Measurements from ENCODE around the gene DNAJB6. TPM values are rescaled to one million over a fixed set of nuclear protein-coding genes. Genes with fewer than 3 reads are reported as not detected.

The DNAJB6 gene
- total RNA-seq, 1 experiment from 2014 or later: 137 TPM

- no peaks in the 10 kb centered on the region for H3K27me3 Mint-ChIP-seq (ENCODE audit: unreplicated experiment)
- intact Hi-C loops (cut with micrococcal nuclease; ENCODE audit: unreplicated experiment): no loop called here
- no TSS peak for BruUV-seq (replicated peaks)
Measured at GRCh38 chr7:157434701-157435100, 97.9 kb downstream of the DNAJB6 start.

DNA sequence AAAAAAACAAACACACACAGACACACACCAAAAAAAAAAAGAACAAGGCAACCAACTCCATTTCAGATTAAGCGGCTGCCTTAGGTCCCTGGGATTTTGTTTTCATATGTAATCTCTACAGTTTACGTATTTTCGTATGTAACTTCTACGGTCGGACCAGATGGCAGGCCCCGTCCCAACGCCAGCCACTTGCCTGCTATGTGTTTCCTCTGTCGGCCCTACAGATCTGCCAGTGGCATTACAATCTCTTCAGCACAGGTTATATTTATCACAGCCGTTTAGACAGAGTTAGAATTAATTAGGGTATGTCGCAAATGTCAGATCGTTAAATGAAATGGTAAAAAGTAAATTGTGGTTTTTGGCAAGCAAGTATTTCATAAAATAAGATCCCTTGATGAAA, 99.3 kb downstream of the DNAJB6 start:
- no TSS peak for BruUV-seq (replicated peaks)
- intact Hi-C loops (cut with micrococcal nuclease; ENCODE audit: unreplicated experiment): no loop called here
- Mint-ChIP-seq H3K27me3 (ENCODE audit: unreplicated experiment) (no peaks in the 10 kb centered on the region), H3K4me1 (ENCODE audit: low read depth, unreplicated experiment) (no peaks in the 10 kb centered on the region), H3K27ac (ENCODE audit: unreplicated experiment) (no peak overlapping the region), H3K4me3 (ENCODE audit: low read depth, unreplicated experiment) (no peak overlapping the region), H3K36me3 (ENCODE audit: insufficient read depth, unreplicated experiment) (peaks cover 13% of the 10 kb centered on the region), H3K9me3 (ENCODE audit: low read depth, unreplicated experiment) (peaks cover 8% of the 10 kb centered on the region)
- TF ChIP-seq, protein P1, sequence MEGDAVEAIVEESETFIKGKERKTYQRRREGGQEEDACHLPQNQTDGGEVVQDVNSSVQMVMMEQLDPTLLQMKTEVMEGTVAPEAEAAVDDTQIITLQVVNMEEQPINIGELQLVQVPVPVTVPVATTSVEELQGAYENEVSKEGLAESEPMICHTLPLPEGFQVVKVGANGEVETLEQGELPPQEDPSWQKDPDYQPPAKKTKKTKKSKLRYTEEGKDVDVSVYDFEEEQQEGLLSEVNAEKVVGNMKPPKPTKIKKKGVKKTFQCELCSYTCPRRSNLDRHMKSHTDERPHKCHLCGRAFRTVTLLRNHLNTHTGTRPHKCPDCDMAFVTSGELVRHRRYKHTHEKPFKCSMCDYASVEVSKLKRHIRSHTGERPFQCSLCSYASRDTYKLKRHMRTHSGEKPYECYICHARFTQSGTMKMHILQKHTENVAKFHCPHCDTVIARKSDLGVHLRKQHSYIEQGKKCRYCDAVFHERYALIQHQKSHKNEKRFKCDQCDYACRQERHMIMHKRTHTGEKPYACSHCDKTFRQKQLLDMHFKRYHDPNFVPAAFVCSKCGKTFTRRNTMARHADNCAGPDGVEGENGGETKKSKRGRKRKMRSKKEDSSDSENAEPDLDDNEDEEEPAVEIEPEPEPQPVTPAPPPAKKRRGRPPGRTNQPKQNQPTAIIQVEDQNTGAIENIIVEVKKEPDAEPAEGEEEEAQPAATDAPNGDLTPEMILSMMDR (IDR thresholded peaks at IDR 0.05; ENCODE audit: unreplicated experiment): no peak
- DNase-seq: no peak
- CTCF ChIA-PET: interaction anchor here (0.6 kb wide), 1 partner anchor 12 kb away, joined by 3 read pairs; no protein-coding TSS in a partner anchor

More at GRCh38 chr7:157434701-157435100, 97.9 kb downstream of the DNAJB6 start:
- TF ChIP-seq, protein P1 (IDR thresholded peaks at IDR 0.05; ENCODE audit: unreplicated experiment): no peak
- H3K9me3 Mint-ChIP-seq (ENCODE audit: low read depth, unreplicated experiment): peaks cover 4% of the 10 kb centered on the region
- H3K27ac Mint-ChIP-seq (ENCODE audit: unreplicated experiment): no peak overlapping the region
- DNase-seq: no peak
- CTCF ChIA-PET: no interaction called here
- no peak overlapping the region for H3K4me3 Mint-ChIP-seq (ENCODE audit: low read depth, unreplicated experiment)
- H3K4me1 Mint-ChIP-seq (ENCODE audit: low read depth, unreplicated experiment): no peaks in the 10 kb centered on the region
- peaks cover 6% of the 10 kb centered on the region for H3K36me3 Mint-ChIP-seq (ENCODE audit: insufficient read depth, unreplicated experiment)

DNA sequence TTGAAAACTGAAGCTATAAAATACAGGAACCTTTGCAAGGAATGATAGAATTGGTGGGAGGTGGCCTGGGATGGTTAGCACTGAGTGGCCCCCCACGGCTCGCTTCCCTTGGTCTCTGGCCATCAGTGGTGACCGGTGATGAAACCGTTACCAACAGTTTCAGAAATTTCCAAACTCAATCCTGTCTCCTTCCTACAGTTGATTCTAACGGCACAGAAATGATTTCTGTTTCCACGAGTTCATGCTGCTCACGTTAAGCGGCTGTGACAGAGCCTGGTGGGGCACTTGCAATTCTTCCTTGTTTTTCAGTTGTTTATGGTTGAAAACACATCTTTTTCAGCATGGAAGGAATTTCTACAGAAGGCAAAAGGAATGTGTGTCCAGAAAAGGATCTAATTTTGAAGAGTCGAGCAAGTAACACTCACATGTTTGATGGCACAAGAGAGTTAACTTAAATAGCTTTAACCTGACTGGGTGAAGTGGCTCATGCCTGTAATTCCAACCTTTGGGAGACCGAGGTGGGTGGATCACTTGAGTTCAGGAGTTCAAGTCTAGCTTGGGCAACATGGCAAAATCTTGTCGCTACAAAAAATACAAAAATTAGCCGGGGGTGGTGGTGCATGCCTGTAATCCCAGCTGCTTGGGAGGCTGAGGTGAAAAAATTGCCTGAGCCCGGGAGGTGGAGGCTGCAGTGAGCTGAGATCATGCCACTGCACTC, 100.1 kb downstream of the DNAJB6 start:
- H3K36me3 Mint-ChIP-seq (ENCODE audit: insufficient read depth, unreplicated experiment): peaks cover 14% of the 10 kb centered on the region
- TF ChIP-seq, protein P1 (IDR thresholded peaks at IDR 0.05; ENCODE audit: unreplicated experiment): no peak
- H3K4me3 Mint-ChIP-seq (ENCODE audit: low read depth, unreplicated experiment): no peak overlapping the region
- peaks cover 8% of the 10 kb centered on the region for H3K9me3 Mint-ChIP-seq (ENCODE audit: low read depth, unreplicated experiment)
- H3K27me3 Mint-ChIP-seq (ENCODE audit: unreplicated experiment): no peaks in the 10 kb centered on the region
- intact Hi-C loops (cut with micrococcal nuclease; ENCODE audit: unreplicated experiment): no loop called here
- no peak overlapping the region for H3K27ac Mint-ChIP-seq (ENCODE audit: unreplicated experiment)
- no peak for DNase-seq
- no peaks in the 10 kb centered on the region for H3K4me1 Mint-ChIP-seq (ENCODE audit: low read depth, unreplicated experiment)
- CTCF ChIA-PET: interaction anchor here (0.6 kb wide), 1 partner anchor 11 kb away, joined by 3 read pairs; no protein-coding TSS in a partner anchor
- no TSS peak for BruUV-seq (replicated peaks)

GRCh38 chr7:157437519-157438061, 100.8 kb downstream of the DNAJB6 start:
- Mint-ChIP-seq H3K9me3 (ENCODE audit: low read depth, unreplicated experiment) (peaks cover 8% of the 10 kb centered on the region), H3K4me3 (ENCODE audit: low read depth, unreplicated experiment) (no peak overlapping the region), H3K27me3 (ENCODE audit: unreplicated experiment) (no peaks in the 10 kb centered on the region), H3K36me3 (ENCODE audit: insufficient read depth, unreplicated experiment) (peaks cover 14% of the 10 kb centered on the region), H3K27ac (ENCODE audit: unreplicated experiment) (no peak overlapping the region), H3K4me1 (ENCODE audit: low read depth, unreplicated experiment) (no peaks in the 10 kb centered on the region)
- CTCF ChIA-PET: no interaction called here
- intact Hi-C loops (cut with micrococcal nuclease; ENCODE audit: unreplicated experiment): no loop called here
- BruUV-seq (replicated peaks): no TSS peak
- TF ChIP-seq, protein P1 (IDR thresholded peaks at IDR 0.05; ENCODE audit: unreplicated experiment): no peak
- no peak for DNase-seq

Measured in Calu3 (cell line).